CD4-positive, alpha-beta T cell treated with Interferon alpha-2 for 1 hour (primary cell): ENCODE data around the gene TRIM27.
"Not testable (repeated sequence)": the region's sequence is repeated elsewhere in the genome, so short reads cannot be mapped to it uniquely, and the experiment has no call there.

ENCODE experiments used
- DNase-seq, 2 donors: peaks; one replicate each; pipeline ENCODE4 v3.0.0-alpha.2; 2020 to 2022

The TRIM27 gene

DNA sequence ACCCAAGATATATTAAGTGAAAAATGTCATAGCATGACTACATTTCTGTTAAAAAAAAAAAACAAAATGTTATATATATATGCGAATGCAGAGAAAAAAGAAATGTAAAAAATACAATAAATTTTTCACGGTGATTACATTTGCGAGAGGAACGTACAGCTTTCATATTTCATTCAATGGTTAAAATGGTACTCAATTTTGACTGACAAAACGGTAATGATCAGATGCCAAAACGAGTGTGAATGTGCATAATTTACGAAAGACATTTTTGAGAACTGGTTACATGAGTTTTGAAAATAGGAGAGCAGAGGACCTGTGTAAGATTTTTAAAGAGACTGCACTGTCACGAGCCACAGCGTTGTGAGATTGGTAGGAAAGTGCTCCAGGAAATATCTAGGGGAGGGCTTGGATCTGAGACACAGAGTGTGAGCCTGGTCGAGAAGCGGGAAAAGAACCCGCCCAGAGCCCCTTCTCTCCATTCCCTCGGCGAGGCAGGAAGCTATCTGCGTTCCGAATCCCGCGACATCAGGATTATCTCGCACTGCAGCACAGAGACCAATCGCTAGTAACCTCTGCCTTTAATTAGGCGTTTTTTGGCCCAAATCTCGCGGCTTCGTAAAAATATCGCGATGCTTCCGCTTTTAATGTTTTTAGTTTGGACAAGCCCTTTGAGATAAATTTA is 28.5 kb downstream of the TRIM27 start:
- DNase-seq = peak; percentile 94 to 97

DNA sequence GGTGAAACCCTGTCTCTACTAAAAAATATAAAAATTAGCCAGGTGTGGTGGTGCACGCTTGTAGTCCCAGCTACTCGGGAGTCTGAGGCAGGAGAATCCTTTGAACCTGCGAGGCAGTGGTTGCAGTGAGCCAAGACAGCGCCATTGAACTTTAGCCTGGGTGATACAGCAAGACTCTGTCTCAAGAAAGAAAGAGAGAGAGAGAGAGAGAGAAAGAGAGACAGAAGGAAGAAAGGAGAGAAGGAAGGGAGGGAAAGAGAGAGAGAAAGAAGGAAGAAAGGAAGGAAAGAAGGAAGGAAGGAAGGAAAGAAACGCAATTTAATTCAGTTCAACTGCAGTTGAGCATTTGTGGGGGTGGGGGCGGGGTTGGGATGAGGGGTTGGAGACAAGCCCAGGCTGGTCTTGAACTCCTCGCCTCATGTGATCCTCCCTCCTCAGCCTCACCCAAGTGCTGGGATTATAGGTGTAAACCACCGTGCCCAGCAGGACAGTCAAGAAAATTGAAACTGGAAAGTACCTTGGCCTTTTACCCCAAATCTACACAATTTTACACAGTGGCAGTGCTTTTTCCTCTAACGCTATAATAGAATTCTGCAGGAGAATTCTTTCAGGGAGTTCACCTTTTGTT is 30.5 kb downstream of the TRIM27 start:
- no peak for DNase-seq

DNA sequence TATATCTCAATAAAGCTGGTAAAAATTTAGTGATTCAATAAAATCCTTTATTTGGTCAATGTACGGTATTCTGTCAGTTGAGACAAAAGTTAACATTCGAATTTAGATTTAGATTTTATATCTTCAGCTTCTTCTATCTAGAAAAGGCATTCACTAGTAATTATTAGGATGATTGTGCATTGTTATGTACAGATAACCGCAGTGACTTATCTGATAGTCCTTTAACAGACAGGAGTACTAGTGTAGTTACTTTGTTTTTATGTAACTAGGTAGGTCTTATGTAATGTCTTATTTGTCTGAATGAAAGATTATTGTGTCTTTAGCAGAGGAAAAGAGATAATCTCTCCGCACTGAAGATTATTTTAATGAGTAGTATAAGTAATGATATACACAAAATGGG is 31.3 kb downstream of the TRIM27 start:
- no peak for DNase-seq

DNA sequence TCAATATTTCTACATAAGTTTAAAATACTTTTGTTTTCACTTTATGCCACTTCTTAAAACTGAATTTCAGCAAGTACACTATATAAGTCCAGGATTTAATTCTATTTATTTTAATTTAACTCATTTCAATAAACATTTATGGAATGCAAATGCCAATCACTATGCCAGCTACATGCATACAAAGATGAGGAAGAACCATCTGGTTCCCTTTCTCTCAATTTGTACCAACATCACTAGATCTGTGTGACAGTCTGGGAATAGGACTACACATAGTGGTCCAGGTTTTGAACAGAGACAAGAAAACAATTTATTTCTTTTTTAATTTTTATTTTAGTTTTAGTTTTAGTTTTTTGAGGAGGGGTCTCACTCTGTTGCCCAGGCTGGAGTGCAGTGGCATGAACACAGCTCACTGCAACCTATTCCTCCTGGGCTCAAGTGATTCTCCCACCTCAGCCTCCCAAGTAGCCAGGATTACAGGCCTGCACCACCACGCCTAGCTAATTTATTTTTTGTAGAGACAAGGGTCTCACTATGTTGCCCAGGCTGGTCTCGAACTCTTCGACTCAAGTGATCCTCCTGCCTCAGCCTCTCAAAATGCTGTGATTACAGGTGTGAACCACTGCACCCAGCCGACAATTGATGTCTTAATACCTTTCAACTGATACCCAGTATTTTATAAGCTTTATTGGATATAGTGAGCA is 35.8 kb downstream of the TRIM27 start:
- DNase-seq = no peak

DNA sequence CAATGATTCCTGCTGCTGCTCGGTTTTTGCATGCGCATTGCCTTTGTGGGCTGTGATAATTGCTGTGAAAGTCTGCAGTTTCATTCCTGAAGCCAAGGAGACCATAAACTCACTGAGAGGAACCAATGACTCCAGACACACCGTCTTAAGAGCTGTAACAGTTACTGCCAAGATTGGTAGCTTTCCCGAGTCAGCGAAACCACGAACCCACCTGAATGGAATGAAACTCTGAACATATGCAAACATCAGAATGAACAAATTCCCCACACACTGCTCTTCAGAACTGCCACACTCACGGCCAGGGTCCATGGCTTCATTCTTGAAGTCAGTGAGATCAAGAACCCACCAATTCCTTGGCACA is 37.7 kb downstream of the TRIM27 start:
- no peak for DNase-seq

DNA sequence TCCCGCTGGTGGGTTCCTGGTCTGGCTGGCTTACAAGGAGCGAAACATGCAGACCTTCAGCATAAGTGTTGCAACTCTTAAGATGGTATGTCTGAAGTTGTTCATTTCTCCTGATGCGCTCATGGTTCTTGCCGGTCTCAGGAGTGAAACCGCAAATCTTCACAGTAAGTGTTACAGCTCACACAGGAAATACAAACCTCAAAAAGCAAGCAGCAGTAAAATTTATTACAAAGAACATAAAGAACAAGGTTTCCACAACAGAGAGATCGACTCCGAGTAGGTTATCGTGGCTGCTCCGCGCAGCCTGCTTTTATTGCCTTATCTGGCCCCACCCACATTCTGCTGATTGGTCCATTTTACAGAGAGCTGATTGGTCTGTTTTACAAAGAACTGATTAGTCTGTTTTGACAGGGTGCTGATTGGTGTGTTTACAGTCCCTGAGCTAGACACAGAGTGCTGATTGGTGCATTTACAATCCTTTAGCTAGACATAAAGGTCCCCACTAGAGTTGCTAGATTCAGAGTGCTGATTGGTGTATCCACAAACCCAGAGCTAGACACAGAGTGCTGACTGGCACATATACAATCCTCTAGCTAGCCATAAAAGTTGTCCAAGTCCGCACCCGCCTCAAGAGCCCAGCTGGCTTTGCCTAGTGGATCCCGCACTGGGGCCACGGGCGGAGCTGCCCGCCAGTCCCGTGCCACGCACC is 39.2 kb downstream of the TRIM27 start:
- DNase-seq = peak; percentile 91 to 92

DNA sequence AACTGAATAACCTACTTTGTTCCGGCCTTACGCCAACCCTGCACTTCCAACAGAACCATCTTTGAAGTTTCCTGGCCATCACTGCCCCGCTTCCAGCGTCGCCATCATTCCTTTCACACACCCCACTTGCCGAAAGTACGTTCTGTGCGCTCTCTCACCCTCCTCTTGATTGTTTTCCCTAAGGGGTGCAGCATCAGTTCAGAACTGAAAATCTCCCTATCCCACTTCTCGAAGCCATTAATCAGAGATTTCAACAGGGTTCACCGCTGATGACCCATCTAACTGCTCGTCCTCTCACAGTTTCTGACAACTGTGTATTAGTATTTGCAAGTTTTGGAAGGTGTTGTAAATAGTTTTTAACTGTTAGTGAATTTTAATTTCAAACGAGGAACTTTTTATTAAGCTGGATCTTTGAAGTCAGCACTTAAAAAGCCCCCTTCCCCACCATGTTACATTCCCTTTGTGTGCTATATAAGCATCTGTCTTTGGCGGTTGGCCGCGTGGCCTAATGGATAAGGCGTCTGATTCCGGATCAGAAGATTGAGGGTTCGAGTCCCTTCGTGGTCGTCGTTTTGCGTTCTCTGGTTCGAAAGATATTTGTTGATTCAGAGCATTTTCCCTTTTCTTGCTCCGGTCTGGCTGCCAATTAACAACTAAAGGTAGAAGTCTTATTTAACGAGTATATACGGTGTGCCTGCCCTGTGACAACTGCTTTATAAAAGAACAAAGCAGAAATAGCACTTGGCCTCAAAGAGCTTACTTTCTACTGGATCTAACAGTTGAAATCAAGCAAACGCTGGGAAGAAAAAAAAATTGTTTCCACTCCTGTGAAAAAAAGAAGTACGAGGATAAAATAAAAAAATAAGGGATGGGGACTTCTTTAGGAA is 42.6 kb downstream of the TRIM27 start:
- peak; percentile 47 to 62 for DNase-seq

DNA sequence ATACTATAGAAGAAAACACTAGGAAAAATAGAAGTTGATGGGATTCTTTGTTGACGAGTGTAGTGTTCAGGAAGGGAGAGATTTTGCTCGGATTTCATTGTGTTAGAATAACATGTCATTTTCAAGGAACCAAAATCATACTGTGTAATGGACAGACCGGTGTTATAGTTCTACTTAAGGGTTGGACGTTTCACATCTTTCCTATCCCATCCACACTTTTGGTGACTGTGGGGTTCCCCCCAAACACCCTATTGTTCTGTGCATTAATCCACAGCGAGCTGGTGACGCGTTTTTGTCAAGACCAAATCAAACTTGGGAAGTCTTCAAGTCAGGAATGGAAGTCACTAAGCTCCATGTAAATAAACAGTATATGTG is 43.3 kb downstream of the TRIM27 start:
- no peak for DNase-seq

DNA sequence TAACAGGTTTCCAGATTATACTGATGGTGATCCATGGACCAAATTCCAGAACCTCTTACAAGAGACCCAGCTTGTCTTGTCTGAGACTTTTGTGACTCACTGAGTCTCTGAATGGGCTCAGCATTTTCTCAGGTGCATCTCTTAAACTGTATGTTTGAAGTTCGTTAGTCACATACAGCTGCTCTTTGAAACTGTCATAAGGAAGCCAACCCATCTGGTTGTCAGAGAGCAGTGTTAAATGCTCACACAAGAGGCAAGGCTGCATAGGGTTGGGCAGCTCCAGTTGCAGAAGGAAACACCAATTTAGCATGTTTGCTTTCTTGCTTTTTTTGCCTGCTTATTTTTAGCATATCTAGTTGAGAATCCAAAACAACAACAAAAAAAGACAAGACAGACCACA is 47.1 kb downstream of the TRIM27 start:
- no peak for DNase-seq

DNA sequence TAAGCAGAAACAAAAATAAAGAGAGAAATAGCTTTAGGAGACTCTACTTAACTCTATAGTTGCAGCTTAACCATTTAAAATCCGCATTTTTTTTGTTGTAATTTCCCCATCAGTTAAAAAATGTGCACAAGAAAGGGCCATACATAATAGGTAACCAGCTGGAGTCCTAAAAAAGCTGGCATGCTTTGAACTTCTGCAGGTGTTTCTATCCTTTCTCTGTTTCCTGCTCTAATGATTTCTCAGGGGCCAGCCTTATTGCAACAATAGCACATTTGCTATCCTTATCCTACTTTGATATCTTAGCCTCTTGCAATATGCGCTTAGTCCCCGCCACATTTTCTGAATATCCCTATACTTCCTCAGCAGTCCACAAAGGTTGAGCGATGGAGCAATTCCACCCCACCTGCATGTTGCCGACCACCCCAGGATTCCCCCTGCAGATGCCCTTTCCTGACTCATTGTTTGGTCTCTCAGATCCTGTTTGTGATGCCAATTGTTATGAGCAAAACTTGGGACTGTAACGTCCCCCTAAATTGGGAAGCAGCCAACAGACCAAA is 48.5 kb downstream of the TRIM27 start:
- no peak for DNase-seq

DNA sequence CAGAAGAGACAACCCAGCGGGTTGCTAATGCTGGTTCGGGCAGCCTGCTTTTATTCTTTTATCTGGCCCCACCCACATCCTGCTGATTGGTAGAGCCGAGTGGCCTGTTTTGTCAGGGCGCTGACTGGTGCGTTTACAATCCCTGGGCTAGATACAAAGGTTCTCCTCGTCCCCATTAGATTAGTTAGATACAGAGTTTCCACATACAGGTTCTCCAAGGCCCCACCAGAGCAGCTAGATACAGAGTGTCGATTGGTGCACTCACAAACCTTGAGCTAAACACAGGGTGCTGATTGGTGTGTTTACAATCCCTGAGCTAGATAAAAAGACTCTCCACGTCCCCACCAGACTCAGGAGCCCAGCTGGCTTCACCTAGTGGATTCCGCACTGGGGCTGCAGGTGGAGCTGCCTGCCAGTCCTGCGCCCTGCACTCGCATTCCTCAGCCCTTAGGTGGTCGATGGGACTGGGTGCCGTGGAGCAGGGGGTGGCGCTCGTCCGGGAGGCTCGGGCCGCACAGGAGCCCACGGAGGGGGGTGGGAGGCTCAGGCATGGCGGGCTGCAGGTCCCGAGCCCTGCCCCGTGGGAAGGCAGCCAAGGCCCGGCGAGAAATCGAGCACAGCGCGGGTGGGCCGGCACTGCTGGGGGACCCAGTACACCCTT is 51.5 kb downstream of the TRIM27 start:
- DNase-seq = not testable (repeated sequence)

DNA sequence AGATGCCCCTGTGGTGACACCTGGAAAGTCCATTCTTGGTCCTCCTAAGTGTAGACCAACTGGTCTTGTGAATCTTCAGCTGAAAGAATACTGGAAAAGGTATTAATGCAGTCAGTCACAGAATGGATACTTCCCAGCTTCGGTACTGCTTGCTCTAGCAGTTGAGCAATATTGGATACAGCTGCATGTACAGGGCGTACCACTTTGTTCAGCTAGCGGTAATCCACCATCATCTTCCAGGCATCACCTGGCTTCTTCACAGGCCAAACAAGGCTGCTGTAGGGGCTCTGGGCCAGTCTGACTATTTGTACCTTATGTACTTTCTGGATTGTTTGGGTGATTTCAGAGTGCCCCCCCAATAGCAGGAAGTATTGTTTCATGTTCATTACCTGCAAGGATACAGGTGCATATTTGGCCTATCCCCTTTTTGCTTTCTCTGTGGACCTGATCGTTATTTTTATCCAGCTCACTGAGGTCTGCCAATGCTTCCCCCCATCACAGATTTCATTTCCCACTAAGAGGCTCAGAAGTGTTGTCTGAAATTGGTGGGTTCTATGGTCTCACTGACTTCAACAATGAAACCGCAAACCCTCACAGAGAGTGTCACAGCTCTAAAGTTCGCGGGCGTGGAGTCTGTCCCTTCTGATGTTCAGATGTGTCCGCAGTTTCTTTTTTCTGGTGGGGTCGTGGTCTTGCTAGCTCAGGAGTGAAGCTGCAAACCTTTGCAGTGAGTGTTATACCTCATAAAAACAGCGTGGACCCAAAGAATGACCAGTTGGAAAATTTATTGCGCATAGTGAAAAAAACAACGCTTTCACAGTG is 52.2 kb downstream of the TRIM27 start:
- DNase-seq = no peak

DNA sequence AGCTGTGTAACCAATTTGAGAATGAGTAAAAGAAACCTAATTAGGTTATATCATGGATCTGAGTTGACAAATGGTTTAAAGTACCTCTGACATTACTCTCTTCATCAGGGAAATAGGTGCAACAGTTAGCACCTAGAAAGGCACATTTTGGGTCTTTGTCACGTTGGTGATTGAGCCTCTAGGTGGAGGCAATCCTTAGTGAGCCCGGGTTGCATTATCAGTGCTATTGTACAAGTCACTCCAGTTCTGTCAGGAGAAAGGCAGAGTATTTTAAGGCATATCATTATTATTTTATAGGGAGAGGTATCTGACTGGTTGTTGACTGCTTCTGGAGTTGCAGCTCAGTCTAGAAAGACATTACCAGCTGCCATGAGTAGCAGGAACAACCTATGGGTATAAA is 54.9 kb downstream of the TRIM27 start:
- DNase-seq = no peak

DNA sequence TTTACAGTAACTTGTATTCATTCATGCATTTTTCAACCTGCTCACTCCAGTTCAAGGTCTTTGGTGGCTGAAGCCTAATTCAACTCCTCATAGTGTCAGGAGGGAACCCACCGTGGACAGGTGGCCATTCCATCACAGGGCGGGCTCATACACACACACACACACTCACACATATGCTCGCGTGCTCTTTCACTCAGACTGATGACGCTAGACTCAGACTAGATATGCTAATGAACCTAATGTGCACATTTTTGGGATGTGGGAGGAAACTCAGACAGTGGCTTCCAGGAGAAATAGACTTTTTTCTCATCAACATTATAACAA is 56.7 kb downstream of the TRIM27 start:
- peak; percentile 28 to 58 for DNase-seq

DNA sequence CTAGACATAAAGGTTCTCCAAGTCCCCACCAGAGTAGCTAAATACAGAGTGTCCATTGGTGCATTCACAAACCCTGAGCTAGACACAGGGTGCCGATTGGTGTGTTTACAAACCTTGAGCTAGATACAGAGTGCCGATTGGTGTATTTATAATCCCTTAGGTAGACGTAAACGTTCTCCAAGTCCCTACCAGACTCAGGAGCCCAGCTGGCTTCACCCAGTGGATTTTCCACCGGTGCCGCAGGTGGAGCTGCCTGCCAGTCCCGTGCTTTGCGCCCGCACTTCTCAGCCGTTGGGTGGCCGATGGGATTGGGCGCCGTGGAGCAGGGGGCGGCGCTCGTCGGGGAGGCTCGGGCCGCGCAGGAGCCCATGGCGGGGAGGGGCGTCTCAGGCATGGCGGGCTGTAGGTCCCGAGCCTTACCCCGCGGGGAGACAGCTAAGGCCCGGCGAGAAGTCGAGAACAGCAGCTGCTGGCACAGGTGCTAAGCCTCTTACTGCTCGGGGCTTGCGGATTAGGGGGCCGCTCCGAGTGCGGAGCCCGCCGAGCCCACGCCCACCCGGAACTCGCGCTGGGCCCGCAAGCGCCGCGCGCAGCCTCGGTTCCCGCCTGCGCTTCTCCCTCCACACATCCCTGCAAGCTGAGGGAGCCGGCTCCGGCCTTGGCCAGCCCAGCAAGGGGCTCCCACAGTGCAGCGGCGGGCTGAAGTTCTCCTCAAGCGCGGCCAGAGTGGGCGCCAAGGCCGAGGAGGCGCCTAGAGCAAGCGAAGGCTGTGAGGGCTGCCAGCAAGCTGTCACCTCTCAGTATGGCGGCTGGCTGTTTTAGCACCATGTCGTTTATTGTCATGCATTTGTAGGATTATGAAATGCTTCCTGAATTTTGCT is 57.3 kb downstream of the TRIM27 start:
- not testable (repeated sequence) for DNase-seq

DNA sequence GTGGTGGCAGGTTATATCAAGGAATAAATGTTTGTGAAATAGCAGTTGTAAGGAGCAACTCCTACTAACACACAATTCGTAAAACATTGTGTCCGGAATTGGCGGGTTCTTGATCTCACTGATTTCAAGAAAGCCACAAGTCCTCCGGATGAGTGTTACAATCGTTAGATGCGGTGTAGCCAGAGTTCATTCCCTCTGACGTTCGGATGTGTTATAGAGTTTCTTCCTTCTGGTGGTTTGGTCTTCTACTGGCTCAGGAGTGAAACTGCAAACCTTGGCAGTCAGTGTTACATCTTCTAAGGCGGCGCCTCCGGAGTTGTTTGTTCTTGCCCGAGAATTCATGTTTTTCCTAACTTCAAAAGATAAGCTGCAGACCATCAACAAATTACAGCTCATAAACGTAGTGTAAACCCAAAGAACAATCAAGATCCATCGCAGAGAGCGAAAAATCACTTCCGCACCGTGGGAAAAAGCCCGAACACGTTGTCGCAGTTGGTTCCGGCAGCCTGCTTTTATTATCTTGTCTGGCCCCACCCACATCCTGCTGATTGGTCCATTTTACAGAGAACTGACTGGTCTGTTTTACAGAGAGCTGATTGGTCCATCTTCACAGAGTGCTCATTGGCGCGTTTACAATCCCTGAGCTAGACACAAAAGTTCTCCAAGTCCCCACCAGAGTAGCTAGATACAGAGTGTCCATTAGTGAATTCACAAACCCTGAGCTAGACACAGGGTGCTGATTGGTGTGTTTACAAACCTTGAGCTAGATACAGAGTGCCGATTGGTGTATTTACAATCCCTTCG is 58.2 kb downstream of the TRIM27 start:
- peak; percentile 81 to 89 for DNase-seq

DNA sequence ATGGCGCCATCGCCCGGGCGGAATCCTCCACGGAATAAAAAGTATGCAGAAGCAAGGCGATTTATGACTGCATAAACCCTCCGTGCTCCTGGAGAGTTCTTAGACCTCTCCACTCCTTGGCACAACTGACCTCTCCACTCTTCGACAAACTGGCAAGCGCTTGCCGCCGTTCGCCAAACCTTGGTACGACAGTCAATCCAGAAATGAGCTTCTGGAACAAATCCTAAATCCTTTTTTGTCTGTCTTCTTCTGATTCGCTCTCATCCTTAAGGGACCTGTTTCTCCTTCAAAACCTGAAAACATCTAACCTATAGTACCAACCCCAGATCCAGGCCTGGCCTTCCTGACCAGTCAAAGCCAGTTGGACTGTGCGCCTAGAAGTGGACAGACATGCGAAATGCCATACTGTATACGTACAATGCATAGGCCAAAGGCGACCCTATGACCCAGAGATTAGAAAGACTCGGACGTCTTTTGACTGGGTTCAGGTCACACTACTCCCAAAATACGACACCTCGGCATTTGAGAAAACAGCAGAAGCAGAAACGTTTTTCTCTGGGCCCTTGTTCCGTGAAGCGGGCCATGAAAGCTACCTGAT is 59.4 kb downstream of the TRIM27 start:
- no peak for DNase-seq

DNA sequence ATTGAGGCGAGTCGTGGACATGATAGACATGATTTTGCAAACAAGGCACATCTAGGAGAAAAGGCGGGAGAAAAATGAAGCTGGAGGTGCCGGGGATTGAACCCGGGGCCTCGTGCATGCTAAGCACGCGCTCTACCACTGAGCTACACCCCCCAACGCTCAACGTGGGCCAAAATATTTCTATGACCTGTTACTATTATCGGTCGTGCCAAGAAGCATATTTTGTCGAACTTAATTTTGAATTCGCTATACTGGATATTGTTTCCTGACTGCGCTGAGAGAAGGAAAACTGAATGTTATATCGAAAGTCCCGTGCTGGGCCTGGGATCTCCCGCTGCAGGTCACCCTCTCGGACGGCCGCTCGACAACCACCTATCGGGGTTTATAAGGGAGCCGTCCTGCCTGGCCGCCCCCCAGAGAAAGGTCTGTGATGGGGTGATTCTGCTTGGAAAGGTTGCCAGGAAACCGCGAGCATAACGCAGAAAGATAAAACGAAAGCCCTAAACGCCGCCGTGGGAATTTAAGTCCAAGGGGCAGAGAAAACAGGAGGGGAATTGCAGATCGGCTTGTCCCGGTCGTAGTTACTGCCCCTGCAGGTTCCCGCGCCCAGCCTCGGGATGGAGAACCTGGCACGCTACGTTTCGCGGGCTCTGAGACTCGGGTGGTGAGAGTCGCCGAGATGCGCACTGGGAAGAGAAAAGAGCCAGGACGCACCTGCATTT is 60.0 kb downstream of the TRIM27 start:
- peak; percentile 81 to 92 for DNase-seq
